Kidney epithelial cell (primary cell): ENCODE measurements around the gene TENM4. TPM values are rescaled to one million over a fixed set of nuclear protein-coding genes. Genes with fewer than 3 reads are reported as not detected.
"Not testable (repeated sequence)": the region's sequence is repeated elsewhere in the genome, so short reads cannot be mapped to it uniquely, and the experiment has no call there.

ENCODE experiments used
- DNase-seq: peaks from one replicate; pipeline ENCODE4 v3.0.0-alpha.2; 2010; ENCODE audit warnings: low read depth
- H3K27me3 ChIP-seq: 2 replicates; pipeline ENCODE4 v1.6.0; 2011; ENCODE audit warnings: low read length; ENCODE audit not compliant: control insufficient read depth, insufficient read depth
- H3K36me3 ChIP-seq: 2 replicates; pipeline ENCODE4 v1.5.1; 2011; ENCODE audit warnings: low read length; ENCODE audit not compliant: control insufficient read depth, insufficient read depth
- H3K4me3 ChIP-seq: 2 replicates; pipeline ENCODE4 v1.5.1; 2011; ENCODE audit warnings: low read depth, mild to moderate bottlenecking, control low read depth, low read length
- total RNA-seq: library from RNA; depleted of rRNA; stranded (reverse); fragments of >200 nt; gene quantifications from 2 replicates; pipeline ENCODE4 v1.2.3, GENCODE V29; 2015
- TF ChIP-seq, protein P1 (sequence below): IDR thresholded peaks from 2 replicates; pipeline ENCODE4 v1.5.1; 2011; ENCODE audit warnings: mild to moderate bottlenecking, moderate library complexity, low read length, control low read depth, inconsistent platforms; ENCODE audit not compliant: insufficient read depth, poor library complexity, severe bottlenecking

Gene TENM4
- total RNA-seq, 1 donor from 2014 or later, result 35.3 TPM

DNA sequence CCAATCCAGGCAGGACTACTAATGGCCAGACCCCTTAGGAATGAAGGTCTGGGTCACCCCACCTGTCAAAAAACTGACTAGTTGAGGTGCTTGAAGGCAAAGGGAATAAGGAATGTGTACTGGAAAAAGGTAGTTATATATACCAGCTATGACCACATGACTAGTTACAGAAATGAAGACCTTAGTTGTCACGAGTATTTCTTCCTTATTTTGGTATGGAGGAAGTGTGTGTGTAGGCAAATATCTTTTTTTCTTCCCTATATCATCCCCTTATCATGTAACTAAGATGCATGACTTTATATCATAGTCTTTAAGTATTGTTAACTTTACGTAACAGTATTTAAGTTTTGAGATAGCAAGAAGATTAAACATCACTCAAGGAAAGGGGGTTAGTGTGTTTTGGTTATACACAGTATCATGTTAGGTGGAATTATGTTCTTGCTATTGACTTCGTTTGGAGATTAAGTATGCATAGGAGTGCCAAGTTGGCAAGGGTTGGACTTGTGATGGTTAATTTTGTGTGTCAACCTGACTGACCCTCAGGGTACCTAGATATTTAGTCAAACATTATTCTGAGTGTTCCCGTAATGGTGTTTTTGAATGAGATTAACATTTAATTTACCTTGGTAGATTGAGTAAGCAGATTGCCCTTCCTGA, 828.0 kb downstream of the TENM4 start:
- DNase-seq, result no peak
- H3K4me3 ChIP-seq, result no peak overlapping the region
- TF ChIP-seq, protein P1, sequence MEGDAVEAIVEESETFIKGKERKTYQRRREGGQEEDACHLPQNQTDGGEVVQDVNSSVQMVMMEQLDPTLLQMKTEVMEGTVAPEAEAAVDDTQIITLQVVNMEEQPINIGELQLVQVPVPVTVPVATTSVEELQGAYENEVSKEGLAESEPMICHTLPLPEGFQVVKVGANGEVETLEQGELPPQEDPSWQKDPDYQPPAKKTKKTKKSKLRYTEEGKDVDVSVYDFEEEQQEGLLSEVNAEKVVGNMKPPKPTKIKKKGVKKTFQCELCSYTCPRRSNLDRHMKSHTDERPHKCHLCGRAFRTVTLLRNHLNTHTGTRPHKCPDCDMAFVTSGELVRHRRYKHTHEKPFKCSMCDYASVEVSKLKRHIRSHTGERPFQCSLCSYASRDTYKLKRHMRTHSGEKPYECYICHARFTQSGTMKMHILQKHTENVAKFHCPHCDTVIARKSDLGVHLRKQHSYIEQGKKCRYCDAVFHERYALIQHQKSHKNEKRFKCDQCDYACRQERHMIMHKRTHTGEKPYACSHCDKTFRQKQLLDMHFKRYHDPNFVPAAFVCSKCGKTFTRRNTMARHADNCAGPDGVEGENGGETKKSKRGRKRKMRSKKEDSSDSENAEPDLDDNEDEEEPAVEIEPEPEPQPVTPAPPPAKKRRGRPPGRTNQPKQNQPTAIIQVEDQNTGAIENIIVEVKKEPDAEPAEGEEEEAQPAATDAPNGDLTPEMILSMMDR, result no peak

DNA sequence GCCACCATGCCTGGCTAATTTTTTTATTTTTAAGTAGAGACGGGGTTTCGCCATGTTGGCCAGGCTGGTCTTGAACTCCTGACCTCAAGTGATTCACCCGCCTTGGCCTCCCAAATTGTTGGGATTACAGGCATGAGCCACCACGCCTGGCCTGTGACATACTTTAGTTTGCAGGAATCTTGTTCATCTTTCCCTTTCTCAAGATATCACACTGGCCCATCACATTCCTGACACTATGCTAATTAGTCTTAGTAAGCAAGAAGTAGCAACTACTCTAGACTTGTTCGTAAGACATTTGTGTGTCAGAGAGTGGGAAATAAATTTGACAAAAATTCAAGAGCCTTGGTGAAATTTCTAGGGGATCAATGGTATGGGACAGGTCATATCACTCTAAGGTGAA, 831.5 kb downstream of the TENM4 start:
- H3K4me3 ChIP-seq, H3K36me3 ChIP-seq, DNase-seq, H3K27me3 ChIP-seq: not testable (repeated sequence)

More for the DNA sequence above, 828.0 kb downstream of the TENM4 start:
- Histone ChIP-seq H3K27me3 (no peaks in the 10 kb centered on the region), H3K36me3 (no peaks in the 10 kb centered on the region)

DNA sequence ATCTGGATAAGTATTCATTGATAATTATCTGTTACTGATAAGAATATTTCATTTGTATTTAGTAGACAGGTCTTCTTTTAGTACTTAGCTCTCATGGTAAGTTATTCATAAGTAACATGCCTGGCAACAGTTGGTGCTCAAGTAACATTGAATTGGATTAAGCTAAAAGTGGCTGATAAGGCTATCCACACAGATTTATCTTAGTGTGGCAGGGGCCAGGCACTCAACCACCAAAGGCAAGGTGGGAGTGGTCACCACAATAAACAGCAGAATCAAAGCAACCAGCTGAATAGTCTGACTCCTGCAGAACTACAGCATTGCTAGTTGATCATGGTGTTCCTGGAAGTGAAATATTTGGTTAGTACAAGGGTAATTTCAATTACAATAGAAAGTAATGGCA, 833.1 kb downstream of the TENM4 start:
- TF ChIP-seq, protein P1, result no peak
- DNase-seq, result no peak
- H3K4me3 ChIP-seq, result no peak overlapping the region

DNA sequence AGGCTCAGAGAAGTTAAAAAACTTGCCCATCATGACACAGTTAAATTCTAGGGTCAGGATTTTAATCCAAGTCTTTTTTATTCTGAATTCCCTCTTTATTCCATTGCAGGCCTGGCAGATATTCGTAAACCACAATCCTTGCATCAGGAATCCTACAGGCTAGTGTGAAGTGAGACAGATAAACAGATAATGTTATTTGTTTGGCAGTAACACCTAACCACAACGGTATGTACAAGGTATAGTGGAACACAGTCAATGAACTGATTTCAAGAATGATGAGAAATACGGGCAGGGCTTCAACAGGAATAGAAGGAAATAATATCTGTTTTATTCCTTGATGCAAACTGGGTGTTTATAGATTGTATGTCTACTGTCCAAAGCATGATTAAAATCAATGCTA, 834.2 kb downstream of the TENM4 start:
- no peak overlapping the region for H3K4me3 ChIP-seq
- H3K36me3 ChIP-seq, result no peaks in the 10 kb centered on the region
- DNase-seq, result no peak
- H3K27me3 ChIP-seq, result peaks cover 3% of the 10 kb centered on the region
- TF ChIP-seq, protein P1, result no peak

More for the DNA sequence above, 833.1 kb downstream of the TENM4 start:
- Histone ChIP-seq H3K27me3 (peaks cover 3% of the 10 kb centered on the region), H3K36me3 (no peaks in the 10 kb centered on the region)

DNA sequence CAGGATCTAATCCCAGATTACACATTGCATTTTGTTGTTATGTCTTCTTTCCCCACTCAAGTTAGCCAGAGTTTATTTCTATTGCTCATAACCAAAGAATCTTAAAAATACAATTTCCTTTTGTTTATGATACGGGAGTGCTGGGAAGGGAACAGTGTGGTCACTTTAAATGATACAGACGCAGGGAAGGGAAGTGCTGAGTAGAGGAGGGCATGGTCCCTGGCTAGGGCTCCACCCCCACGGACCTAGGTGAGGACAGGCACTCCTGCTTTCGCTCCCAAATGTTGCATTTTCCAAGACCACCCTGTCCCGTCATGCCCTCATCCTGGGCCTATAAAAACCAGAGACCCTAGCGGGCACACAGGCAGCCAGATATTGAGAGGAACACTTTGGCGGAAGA, 835.5 kb downstream of the TENM4 start:
- DNase-seq, result no peak
- H3K27me3 ChIP-seq, result peaks cover 3% of the 10 kb centered on the region
- no peaks in the 10 kb centered on the region for H3K36me3 ChIP-seq
- TF ChIP-seq, protein P1, result no peak
- no peak overlapping the region for H3K4me3 ChIP-seq

DNA sequence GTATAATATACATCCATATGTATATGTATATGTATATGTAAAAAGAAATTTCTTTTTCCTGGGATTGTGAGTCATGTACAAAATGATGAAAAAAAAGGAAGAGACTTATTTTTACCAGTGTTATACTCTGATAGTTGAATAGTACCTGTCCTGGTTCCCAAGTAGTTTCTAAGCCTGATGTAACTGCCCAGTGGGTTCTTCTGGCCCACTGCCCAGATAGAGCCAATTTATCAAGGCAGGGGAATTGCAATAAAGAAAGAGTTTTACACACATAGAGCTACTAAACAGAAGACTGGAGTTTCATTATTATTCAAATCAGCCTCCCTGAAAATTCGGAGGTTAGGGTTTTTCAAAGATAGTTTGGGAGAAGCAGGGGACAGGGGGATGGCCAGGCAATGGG, 837.0 kb downstream of the TENM4 start:
- H3K36me3 ChIP-seq, result no peaks in the 10 kb centered on the region
- DNase-seq, result no peak
- TF ChIP-seq, protein P1, result no peak
- peaks cover 3% of the 10 kb centered on the region for H3K27me3 ChIP-seq
- no peak overlapping the region for H3K4me3 ChIP-seq
